Heart left ventricle (tissue), 13 donors: Measurements from ENCODE around the gene GLIS2.

Experiments
- POLR2A ChIP-seq, 2 donors: fragments of 450-650 bp; IDR thresholded peaks; one replicate each; pipeline ENCODE4 v1.6.1; 2017; ENCODE audit warnings: antibody characterized with exemption in 2 of 2, mild to moderate bottlenecking in 2 of 2, moderate library complexity in 2 of 2
- TF ChIP-seq, protein P1 (sequence below), 12 donors: fragments of 200-600 bp; sonication (generic) in 4 of 12; IDR thresholded peaks; one replicate each; pipeline versions ENCODE4 v1.5.0 to v1.8.0; 2018 to 2022; ENCODE audit warnings: antibody characterized with exemption in 12 of 12, mild to moderate bottlenecking in 5 of 12
- donor health status: ischemic (EF 13 %, LVEDD 7.1; RV severe dilation, severe dysfunction).
- donor health status: DM: no; HTN: yes; CAD: no.
- donor health status: DM: no; HTN: no; CAD: no.
- donor health status: ischemic (EF 25% LVEDD 6.9; RV normal size, moderate dysfunction).
- donor health status: ischemic (EF 25% LVEDD 5.7; RV mildly dilated, moderate dysfunction).
- donor health status: ischemic (EF 35%, LVEDD 5.7; RV mildly dilated, moderate dysfunction).
- donor health status: nonischemic (EF 11% LVEDD 7.7; RV severe dilation, severe dysfunction).
- donor health status: DM: yes; HTN: yes; CAD: no.
- donor health status: PGD.
- donor health status: ischemic (EF 29% LVEDD 5.4; RV normal size, mild dysfunction).
- donor health status: nonischemic (EF 23%, LVEDD 6.1; RV moderate dilation, normal function).

DNA sequence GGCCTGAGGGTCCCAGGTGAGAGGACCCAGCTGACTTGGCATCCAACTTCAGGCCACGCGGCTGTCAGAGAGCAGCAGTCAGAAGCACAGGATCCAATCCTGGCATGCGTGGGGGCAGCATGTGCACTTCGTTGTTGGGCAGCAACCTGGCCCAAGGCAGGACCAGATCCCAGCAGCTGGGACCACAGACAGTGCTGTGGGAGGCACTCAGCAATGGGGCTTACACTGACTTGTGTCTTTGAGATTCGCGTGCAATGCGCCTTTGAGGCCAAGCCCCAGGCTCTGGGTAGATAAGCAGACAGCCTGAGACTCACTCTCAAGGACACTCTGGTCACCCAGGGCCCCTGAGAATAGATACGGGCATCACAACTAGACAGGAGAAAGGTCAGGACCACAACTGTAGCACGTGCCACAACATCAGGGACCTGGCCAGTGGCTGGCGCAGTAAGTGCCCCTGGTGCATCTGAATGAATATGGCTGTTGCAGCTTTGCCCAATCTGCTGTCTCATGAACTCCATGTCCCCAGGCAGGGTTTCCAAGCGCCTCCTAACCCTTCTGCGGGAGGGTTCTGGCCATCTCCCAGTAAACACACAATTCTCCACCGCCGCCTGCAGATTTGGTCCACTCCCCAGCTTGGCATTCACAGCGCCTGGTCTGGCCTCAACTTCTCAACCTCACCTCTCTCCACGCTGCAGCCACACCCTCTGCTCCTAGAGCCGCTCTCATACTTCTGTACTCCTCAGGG lies 32.1 kb downstream of the GLIS2 start:
- TF ChIP-seq, protein P1, sequence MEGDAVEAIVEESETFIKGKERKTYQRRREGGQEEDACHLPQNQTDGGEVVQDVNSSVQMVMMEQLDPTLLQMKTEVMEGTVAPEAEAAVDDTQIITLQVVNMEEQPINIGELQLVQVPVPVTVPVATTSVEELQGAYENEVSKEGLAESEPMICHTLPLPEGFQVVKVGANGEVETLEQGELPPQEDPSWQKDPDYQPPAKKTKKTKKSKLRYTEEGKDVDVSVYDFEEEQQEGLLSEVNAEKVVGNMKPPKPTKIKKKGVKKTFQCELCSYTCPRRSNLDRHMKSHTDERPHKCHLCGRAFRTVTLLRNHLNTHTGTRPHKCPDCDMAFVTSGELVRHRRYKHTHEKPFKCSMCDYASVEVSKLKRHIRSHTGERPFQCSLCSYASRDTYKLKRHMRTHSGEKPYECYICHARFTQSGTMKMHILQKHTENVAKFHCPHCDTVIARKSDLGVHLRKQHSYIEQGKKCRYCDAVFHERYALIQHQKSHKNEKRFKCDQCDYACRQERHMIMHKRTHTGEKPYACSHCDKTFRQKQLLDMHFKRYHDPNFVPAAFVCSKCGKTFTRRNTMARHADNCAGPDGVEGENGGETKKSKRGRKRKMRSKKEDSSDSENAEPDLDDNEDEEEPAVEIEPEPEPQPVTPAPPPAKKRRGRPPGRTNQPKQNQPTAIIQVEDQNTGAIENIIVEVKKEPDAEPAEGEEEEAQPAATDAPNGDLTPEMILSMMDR (IDR thresholded peaks at IDR 0.05): no peak
- TF ChIP-seq POLR2A (IDR thresholded peaks at IDR 0.05): no peak
